ENCODE data around the gene AOPEP. TPM values are rescaled to one million over a fixed set of nuclear protein-coding genes. Genes with fewer than 3 reads are reported as not detected.

AOPEP gene
- total RNA-seq, 4 donors from 2014 or later: 305 to 458 (median 419) TPM

- Histone ChIP-seq H3K4me1 (peaks cover 88 to 100% (median 99%) of the 10 kb centered on the region in 4 donors), H3K27ac (replicated peaks in 1 of 4) (peak overlapping the region; percentile 86 to 95 (median 86))
- intact Hi-C loops (cut with DNase I): no loop called here
Observed at GRCh38 chr9:95076696-95077052, 350.2 kb downstream of the AOPEP start.

GRCh38 chr9:95077053-95077765 is 350.7 kb downstream of the AOPEP start:
- intact Hi-C loops (cut with DNase I): no loop called here
- H3K9me3 ChIP-seq: no peaks in the 10 kb centered on the region
- DNase-seq (ENCODE audit: extremely low spot score): no peak
- peak overlapping the region in 1 of 4 donors; percentile 12 for H3K4me3 ChIP-seq
- TF ChIP-seq, protein P1, sequence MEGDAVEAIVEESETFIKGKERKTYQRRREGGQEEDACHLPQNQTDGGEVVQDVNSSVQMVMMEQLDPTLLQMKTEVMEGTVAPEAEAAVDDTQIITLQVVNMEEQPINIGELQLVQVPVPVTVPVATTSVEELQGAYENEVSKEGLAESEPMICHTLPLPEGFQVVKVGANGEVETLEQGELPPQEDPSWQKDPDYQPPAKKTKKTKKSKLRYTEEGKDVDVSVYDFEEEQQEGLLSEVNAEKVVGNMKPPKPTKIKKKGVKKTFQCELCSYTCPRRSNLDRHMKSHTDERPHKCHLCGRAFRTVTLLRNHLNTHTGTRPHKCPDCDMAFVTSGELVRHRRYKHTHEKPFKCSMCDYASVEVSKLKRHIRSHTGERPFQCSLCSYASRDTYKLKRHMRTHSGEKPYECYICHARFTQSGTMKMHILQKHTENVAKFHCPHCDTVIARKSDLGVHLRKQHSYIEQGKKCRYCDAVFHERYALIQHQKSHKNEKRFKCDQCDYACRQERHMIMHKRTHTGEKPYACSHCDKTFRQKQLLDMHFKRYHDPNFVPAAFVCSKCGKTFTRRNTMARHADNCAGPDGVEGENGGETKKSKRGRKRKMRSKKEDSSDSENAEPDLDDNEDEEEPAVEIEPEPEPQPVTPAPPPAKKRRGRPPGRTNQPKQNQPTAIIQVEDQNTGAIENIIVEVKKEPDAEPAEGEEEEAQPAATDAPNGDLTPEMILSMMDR (IDR thresholded peaks at IDR 0.05): peak in 2 of 3 experiments; percentile 13 to 34
- TF ChIP-seq POLR2A (IDR thresholded peaks at IDR 0.05; ENCODE audit: low read depth) (no peak), POLR2AphosphoS5 (IDR thresholded peaks at IDR 0.05) (peak in 1 of 2 donors; percentile 16)
- no peaks in the 10 kb centered on the region for H3K27me3 ChIP-seq
- H3K4me1 ChIP-seq: peaks cover 88 to 100% (median 99%) of the 10 kb centered on the region in 4 donors
- 49% methylated on average over 18 of the region's 18 CpGs for WGBS
- H3K27ac ChIP-seq (replicated peaks in 1 of 4): peak overlapping the region; percentile 86 to 95 (median 86)
- peaks cover 14 to 40% (median 33%) of the 10 kb centered on the region in 4 donors for H3K36me3 ChIP-seq

More at GRCh38 chr9:95076696-95077052, 350.2 kb downstream of the AOPEP start:
- DNase-seq (ENCODE audit: extremely low spot score): no peak
- TF ChIP-seq EP300 (IDR thresholded peaks at IDR 0.05): no peak
- no peak for TF ChIP-seq POLR2A (IDR thresholded peaks at IDR 0.05; ENCODE audit: low read depth)
- TF ChIP-seq, protein P1 (IDR thresholded peaks at IDR 0.05): no peak
- TF ChIP-seq POLR2AphosphoS5 (IDR thresholded peaks at IDR 0.05): no peak
- WGBS: 48% methylated on average over 1 of the region's 1 CpG
- H3K4me3 ChIP-seq: no peak overlapping the region
- no peaks in the 10 kb centered on the region for H3K9me3 ChIP-seq
- no peaks in the 10 kb centered on the region for H3K27me3 ChIP-seq
- peaks cover 8 to 36% (median 30%) of the 10 kb centered on the region in 4 donors for H3K36me3 ChIP-seq

GRCh38 chr9:95077766-95078370 is 351.4 kb downstream of the AOPEP start:
- Histone ChIP-seq H3K36me3 (peaks cover 20 to 47% (median 40%) of the 10 kb centered on the region in 4 donors), H3K4me1 (peaks cover 88 to 100% (median 99%) of the 10 kb centered on the region in 4 donors), H3K27me3 (no peaks in the 10 kb centered on the region), H3K4me3 (peak overlapping the region in 3 of 4 donors; percentile 4 to 7 (median 7)), H3K9me3 (no peaks in the 10 kb centered on the region), H3K27ac (replicated peaks in 1 of 4) (peak overlapping the region; percentile 86 to 95 (median 86))
- 44% methylated on average over 17 of the region's 17 CpGs for WGBS
- intact Hi-C loops (cut with DNase I): no loop called here
- TF ChIP-seq POLR2A (IDR thresholded peaks at IDR 0.05; ENCODE audit: low read depth) (no peak), POLR2AphosphoS5 (IDR thresholded peaks at IDR 0.05) (no peak), EP300 (IDR thresholded peaks at IDR 0.05) (no peak)
- TF ChIP-seq, protein P1 (IDR thresholded peaks at IDR 0.05): no peak
- DNase-seq (ENCODE audit: extremely low spot score): no peak

- intact Hi-C loops (cut with DNase I): no loop called here
- Histone ChIP-seq H3K4me3 (peak overlapping the region in 2 of 4 donors; percentile 3 to 7), H3K27me3 (no peaks in the 10 kb centered on the region), H3K27ac (replicated peaks in 1 of 4) (peak overlapping the region; percentile 86 to 95 (median 86)), H3K4me1 (peaks cover 89 to 100% (median 99%) of the 10 kb centered on the region in 4 donors), H3K36me3 (peaks cover 22 to 52% (median 46%) of the 10 kb centered on the region in 4 donors), H3K9me3 (no peaks in the 10 kb centered on the region)
- TF ChIP-seq, protein P1 (IDR thresholded peaks at IDR 0.05): no peak
- no peak for TF ChIP-seq EP300 (IDR thresholded peaks at IDR 0.05)
- TF ChIP-seq POLR2A (IDR thresholded peaks at IDR 0.05; ENCODE audit: low read depth): no peak
- TF ChIP-seq POLR2AphosphoS5 (IDR thresholded peaks at IDR 0.05): no peak
- WGBS: 59% methylated on average over 12 of the region's 12 CpGs
- DNase-seq (ENCODE audit: extremely low spot score): no peak
Observed at GRCh38 chr9:95078511-95078910, 352.0 kb downstream of the AOPEP start.

Measured in esophagus muscularis mucosa (tissue), 4 donors.